KG1 (cell line): ENCODE data around the gene MAGEB10.
"Not testable (repeated sequence)": the region's sequence is repeated elsewhere in the genome, so short reads cannot be mapped to it uniquely, and the experiment has no call there.

Experiments
- DNase-seq: peaks from one replicate; lab custom pipeline; 2025; lab: John Stamatoyannopoulos, UW

The MAGEB10 gene, protein sequence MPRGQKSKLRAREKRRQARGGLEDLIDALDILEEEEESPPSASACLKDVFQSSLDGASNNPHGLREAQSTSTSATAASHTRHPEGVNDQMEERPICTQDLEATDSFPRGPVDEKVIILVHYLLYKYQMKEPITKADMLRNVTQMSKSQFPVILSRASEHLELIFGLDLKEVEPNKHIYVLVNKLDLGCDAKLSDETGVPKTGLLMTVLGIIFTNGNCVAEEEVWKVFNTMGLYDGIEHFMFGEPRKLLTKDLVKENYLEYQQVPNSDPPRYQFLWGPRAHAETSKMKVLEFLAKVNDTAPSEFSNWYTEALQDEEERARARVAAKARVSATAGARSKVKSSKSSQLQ

DNA sequence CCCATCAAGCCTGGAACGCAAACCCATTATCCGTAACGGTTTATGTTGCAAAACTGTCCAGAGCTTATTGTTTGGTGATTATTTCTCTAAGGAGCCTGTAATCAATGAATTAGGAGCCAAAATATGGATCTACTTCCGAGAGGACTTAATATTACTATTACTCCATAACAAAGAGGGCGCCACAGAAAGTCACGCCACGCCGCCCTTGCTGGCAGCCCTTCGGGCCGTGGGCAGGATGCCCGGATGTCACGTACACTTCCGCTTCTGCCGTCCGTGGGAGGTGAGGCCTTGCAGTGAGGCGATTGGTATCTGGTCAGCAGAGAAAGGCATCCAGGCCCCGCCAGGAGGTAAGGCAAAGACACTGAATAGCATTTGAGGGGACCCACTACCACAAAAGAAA is at the start of gene MAGEB10:
MAGEB10 (plus strand) TSS at position 301 of the 400 bp plus-strand sequence. CDS start 13,317 bp downstream, outside the sequence.
- no peak for DNase-seq

DNA sequence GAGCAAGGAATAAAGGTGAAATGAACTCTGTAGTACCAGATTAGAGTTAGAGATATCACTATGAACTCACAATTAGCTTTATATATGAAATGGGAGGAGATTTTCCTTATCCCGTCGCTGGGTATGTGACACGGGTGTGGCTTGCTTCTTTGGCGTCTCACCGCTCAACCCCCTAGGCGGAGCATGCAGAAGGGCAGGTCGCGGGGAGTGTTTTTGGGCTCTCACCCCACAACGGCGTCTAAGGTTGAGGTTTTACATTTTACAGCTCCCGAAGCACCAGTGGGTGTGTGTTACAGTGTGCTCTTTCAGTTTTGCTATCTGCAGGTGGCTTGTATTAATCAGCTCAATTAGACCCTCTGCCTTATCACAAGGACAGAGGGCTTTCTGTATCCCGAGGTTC is 42.1 kb upstream of the MAGEB10 start:
- DNase-seq = no peak

DNA sequence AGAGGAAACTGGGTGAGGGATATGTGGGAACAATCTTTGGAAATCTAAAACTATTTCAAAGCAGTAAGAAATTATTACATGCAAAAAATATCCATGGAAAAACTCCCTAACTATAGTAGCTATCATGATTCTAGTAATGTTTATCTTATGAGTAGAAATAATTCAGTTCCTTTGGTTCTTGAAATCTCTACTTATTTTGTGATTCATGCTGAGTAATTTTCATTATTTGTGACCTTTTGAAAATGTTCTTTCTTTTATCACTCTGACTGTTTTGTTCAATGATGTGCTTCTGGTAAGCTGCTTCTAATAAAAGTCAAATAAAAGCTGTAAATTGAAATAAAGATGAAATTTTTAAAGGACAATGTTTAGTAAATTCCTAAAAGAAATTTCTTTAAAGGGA is 40.4 kb upstream of the MAGEB10 start:
- DNase-seq = no peak

DNA sequence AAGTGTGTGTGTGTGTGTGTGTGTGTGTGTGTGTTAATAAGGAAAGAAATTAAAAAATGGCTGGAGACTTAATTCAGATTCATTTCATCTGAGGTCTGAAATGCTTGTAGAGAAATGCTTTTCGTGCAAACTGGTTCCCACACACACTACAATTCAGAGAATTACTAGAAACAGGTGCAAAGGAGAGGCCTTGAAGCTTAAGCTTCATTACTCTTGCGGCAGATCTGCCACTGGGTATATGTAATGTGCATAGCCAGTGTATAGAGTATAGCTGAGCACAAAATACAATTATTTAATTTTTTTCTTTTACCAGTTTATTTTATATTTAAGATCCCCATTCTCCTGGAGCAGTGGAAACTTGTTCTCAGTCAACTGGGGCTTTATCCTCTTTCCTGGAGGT is 31.8 kb upstream of the MAGEB10 start:
- DNase-seq = no peak

DNA sequence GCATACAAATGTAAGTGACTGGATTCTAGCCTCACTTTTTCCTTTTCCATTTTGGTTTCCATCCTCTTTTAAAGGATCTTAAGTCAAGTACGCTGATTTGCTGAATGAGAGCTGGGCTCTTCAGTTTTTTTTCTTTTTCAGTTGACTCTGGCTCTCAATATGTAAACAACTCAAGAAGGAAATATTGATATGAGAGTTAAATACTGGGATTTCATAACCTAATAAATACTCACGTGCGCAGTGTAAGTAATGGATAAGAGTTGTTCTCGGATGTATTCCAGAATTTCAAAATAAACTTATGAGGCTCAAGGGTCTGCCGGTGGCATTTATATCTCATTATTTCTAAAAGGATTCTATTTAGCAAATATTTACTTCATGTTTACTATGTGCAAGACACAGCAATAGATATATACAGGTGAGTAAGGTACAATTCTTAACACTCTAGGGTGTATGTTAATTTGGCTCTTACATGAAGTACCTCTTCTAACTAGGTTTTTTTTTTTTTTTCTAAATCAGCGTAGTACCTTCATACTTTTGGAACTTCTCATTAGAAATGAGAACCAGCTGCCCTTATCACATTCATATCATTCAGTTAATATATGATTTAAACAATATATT is 11.0 kb upstream of the MAGEB10 start:
- DNase-seq = no peak

DNA sequence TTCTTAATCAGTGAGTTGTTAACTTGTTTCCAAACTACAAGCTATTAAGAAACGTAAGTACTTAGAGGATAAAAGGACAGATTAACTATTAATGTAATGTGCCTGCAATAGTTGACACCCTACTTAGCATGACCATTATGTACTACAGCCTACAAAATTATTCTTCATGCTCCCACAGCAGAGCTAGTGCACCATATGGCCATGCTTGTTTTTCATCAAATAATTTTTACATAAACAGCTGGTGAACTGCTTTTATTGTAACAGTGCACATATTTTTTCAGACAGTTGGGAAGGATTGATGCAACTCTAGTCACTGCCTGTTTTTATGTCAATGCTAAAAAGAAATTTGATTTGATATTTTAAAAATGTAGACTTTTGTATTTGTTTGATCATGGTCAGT is 10.2 kb upstream of the MAGEB10 start:
- no peak for DNase-seq

DNA sequence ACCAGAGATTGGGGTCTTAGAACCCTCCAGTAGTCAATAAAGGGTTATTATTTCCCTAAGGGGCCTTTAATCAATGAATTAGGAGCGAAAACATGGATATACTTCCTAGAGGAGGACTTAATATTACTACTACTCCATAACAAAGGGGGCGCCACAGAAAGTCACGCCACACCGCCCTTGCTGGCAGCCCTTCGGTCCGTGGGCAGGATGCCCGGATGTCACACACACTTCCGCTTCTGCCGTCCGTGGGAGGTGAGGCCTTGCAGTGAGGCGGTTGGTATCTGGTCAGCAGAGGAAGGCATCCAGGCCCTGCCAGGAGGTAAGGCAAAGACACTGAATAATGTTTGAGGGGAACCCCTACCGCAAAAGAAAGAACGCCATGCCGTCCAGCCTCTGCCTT is 436 bp downstream of the MAGEB10 start:
- no peak for DNase-seq

DNA sequence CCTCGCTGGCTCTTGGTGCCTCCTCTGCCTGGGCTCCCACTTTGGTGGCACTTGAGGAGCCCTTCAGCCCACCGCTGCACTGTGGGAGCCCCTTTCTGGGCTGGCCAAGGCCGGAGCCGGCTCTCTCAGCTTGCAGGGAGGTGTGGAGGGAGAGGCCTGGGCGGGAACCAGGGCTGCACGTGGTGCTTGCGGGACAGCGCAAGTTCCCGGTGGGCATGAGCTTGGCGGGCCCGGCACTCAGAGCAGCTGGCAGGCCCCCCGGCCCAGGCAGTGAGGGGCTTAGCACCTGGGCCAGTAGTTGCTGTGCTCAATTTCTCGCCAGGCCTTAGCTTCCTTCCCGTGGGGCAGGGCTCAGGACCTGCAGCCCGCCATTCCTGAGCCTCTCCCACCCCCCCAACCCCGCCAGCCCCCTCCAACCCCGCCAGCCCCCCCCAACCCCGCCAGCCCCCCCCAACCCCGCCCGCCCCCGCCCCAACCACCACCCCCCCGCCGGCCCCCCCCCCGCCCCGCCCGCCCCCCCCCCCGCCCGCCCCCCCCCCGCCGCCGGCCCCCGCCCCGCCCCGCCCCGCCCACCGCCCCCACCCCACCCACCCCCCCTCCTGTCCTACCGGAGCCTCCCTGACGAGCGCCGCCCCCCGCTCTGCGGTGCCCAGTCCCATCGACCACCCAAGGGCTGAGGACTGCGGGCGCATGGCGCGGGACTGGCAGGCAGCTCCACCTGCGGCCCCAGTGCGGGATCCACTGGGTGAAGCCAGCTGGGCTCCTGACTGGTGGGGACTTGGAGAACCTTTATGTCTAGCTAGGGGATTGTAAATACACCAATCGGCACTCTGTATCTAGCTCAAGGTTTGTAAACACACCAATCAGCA is 1.4 kb downstream of the MAGEB10 start:
- DNase-seq = not testable (repeated sequence)

DNA sequence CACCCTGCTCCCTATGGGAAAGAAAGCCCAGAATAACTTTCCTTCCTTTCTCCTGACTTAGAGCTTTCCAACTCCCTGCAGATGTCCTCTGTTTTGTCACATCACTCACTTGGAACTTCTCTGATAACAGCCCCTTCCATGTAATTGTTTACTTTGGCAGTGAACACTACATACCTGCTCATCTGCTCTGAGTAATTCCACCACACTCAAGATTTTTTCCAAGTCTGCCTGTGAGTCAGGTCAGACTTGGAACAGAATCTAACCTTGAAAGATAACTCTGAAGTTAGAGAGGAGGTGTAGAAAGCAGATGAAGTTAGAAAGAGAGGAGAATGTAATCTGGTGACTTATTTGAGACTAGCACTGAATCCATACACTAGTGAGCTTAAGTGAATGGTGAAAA is 7.4 kb downstream of the MAGEB10 start:
- no peak for DNase-seq

DNA sequence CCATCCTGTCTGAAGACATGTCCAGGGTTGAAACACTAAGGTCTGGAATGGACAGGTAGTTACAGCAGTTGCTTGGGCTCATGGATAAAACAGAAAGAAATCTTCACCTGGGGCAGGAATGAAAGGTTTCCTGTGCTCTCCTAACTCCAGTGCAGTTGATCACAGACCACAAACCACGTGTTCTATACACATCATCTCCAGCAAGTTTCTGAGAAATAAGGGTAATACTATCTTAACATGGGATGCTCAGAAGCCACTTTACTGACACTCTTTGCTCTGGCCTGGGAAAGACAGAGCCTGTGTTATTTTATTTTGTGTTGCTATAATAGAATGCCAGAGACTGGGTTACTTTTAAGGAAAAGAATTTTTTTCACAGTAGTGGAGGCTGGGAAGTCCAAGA is 16.0 kb downstream of the MAGEB10 start:
- DNase-seq = no peak

DNA sequence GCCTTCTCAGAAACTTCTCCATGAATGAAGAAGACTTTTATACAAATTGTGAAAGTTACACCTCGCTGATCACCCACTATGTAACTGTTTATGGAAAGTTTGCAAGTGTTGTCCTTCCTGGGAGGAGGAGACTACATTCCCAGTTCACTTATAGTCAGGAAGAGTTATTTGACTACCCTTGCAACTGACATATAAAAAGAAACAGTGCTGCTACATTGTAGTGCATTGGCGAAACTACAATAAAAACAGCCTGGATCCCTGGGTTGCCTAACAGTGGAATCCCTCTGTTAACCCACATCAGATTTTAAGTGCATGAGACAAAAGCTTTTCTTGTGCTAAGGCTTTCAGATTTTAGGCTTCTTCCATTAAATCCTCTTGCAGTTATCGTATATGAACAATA is 30.4 kb downstream of the MAGEB10 start:
- DNase-seq = no peak

DNA sequence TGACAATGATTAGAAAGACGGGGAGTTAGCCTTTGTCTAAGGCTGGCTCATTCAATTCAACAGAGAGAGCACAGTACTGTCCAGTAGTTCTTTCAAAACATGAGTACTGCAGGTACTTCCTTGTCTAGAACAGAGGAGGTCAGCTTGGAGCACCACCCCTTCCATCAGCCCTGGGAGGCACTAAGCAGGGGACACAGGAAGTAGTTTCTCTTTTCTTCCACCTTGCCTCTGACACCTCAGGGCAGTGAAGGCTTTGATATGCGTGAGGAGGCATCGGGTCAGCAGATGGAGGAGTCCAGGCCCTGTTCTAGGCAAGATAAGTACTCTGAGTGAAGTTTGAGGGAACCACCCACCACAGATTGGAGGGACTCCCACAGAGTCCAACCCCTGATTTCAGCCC is 33.1 kb downstream of the MAGEB10 start:
- DNase-seq = no peak

DNA sequence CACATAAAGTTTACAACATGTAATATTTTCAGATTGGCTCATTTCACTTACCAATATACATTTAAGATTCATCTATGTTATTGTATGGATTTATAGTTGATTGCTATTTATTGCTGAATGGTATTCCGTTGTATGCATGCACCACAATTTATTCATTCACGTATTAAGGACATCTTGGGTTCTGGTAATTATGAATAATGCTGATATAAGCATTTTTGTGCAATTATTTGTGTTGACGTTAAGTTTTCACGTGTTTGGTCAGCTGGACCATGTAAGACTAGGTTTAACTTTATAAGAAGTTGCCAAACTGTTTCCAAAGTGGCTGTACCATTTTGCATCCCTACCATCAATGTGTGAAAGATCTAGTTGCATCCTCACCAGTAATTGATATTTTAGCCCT is 35.1 kb downstream of the MAGEB10 start:
- DNase-seq = no peak

DNA sequence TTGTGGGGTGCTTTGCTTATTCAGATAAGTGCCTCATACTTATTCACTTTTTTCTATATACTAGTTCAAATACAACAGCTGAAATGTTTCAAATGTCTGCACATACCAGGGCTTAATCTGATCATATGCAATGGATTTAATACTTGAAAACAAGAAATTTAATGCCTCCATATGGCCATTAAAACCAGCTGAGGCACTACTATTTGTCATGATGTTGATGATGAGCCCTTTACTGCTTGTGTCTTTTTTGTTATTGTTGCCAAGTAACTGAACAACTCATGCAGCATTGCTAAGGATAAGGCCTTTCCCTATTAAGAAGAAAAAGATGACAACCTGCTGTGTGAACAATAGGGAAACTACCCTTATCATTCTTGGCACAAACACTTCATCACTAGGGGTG is 52.5 kb downstream of the MAGEB10 start:
- no peak for DNase-seq

DNA sequence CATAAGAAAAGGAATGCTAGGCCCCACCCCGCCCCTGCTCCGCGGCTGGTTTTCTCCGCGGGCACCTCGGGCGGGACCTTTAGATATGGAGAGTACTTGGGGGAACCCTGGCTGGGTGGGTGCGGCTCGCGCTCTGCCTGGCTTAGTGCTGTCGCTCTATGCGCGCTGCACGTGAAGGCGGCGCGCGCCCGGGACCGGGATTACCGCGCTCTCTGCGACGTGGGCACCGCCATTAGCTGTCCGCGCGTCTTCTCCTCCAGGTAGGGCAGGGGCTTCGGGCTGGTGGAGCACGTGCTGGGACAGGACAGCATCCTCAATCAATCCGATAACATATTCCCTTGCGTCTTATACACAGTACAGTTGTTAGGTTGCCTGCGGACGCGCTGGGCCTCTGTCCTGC is 56.0 kb downstream of the MAGEB10 start:
- no peak for DNase-seq
